SK-N-SH treated with all-trans-retinoic acid at 6 μM for 48 hours (cell line): ENCODE measurements around the gene NUP214.

Experiments
- BACH2 ChIP-seq: fragments of 250-450 bp; sonication (Bioruptor Pico); IDR thresholded peaks from 2 replicates; pipeline ENCODE4 v1.9.0; 2021; ENCODE audit warnings: mild to moderate bottlenecking, borderline replicate concordance
- CREB5 ChIP-seq: fragments of 250-450 bp; sonication (Bioruptor Pico); IDR thresholded peaks from 2 replicates; pipeline ENCODE4 v1.5.1; 2020; ENCODE audit warnings: low read depth, mild to moderate bottlenecking, moderate library complexity
- CSDC2 ChIP-seq: fragments of 250-450 bp; sonication (Bioruptor Pico); IDR thresholded peaks from 2 replicates; pipeline ENCODE4 v1.5.0; 2020; ENCODE audit warnings: mild to moderate bottlenecking, moderate library complexity
- GLIS3 ChIP-seq: fragments of 250-450 bp; sonication (Bioruptor Pico); IDR thresholded peaks from 2 replicates; pipeline ENCODE4 v1.5.0; 2020; ENCODE audit warnings: mild to moderate bottlenecking, moderate library complexity
- PATZ1 ChIP-seq: fragments of 250-450 bp; sonication (Bioruptor Pico); IDR thresholded peaks from 2 replicates; pipeline ENCODE4 v1.8.0; 2020; ENCODE audit warnings: mild to moderate bottlenecking, moderate library complexity, borderline replicate concordance
- TSHZ2 ChIP-seq: fragments of 250-450 bp; sonication (Bioruptor Pico); IDR thresholded peaks from 2 replicates; pipeline ENCODE4 v1.5.0; 2020; ENCODE audit warnings: mild to moderate bottlenecking, moderate library complexity
- ZFP30 ChIP-seq: fragments of 450-650 bp; formaldehyde crosslinking; IDR thresholded peaks from 2 replicates; pipeline ENCODE4 v1.5.0; 2022; ENCODE audit warnings: mild to moderate bottlenecking, moderate library complexity

- TF ChIP-seq BACH2 (CRISPR knock-in tag) (no peak), CREB5 (CRISPR knock-in tag) (no peak), GLIS3 (CRISPR knock-in tag) (no peak), PATZ1 (CRISPR knock-in tag) (no peak), CSDC2 (CRISPR knock-in tag) (no peak), TSHZ2 (CRISPR knock-in tag) (no peak), ZFP30 (CRISPR knock-in tag) (no peak)
These were observed 8.9 kb upstream of the NUP214 start for GRCh38 chr9:131116281-131117120.
